GM18505 (cell line): ENCODE results near the gene KAT6B.

Experiments used
- ATAC-seq: cut with Tn5 transposase; IDR thresholded peaks from one replicate; pipeline ENCODE4 v1.9.1; 2021; ENCODE audit not compliant: unreplicated experiment
- POLR2A ChIP-seq: IDR thresholded peaks from 4 replicates; pipeline ENCODE4 v1.6.1; 2011; ENCODE audit warnings: borderline replicate concordance; ENCODE audit not compliant: insufficient read depth, insufficient read length; ENCODE audit errors: extremely low read depth

Gene KAT6B

GRCh38 chr10:74957285-74957961, 131.0 kb downstream of the KAT6B start:
- no peak for TF ChIP-seq POLR2A
- no peak for ATAC-seq

- ATAC-seq = no peak
- no peak for TF ChIP-seq POLR2A
These were observed 131.9 kb downstream of the KAT6B start for GRCh38 chr10:74958316-74958715.

GRCh38 chr10:74960670-74961069, 134.3 kb downstream of the KAT6B start:
- TF ChIP-seq POLR2A = no peak
- no peak for ATAC-seq

DNA sequence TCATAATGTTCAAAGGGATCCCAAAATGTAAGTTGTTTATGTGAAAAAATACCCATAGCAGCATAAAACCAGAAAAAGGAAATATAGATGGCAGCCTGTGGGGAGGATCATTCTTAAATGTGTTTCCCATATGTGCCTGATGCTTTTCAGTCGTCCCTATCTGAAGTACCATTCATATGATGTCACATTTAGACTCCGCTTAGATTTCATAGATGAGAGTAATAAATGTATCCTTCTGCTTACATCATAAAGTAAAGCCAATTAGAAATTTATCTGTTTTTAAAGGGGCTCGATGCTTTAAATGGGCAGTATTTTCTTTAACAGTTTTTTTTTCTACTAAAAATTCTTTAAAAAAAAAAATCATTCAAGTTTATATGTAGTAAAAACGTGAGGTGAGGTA, 136.1 kb downstream of the KAT6B start:
- no peak for TF ChIP-seq POLR2A

GRCh38 chr10:74963549-74963948, 137.1 kb downstream of the KAT6B start:
- no peak for TF ChIP-seq POLR2A
- no peak for ATAC-seq

More for the DNA sequence above, 136.1 kb downstream of the KAT6B start:
- no peak for ATAC-seq

- no peak for ATAC-seq
- no peak for TF ChIP-seq POLR2A
These were observed 141.7 kb downstream of the KAT6B start for GRCh38 chr10:74967911-74968666.

GRCh38 chr10:74968667-74969061, 142.3 kb downstream of the KAT6B start:
- no peak for TF ChIP-seq POLR2A
- no peak for ATAC-seq

- TF ChIP-seq POLR2A = no peak
These were observed 142.7 kb downstream of the KAT6B start for GRCh38 chr10:74969093-74969492.

GRCh38 chr10:74969530-74969929, 143.1 kb downstream of the KAT6B start:
- ATAC-seq = no peak
- no peak for TF ChIP-seq POLR2A

More at GRCh38 chr10:74969093-74969492, 142.7 kb downstream of the KAT6B start:
- no peak for ATAC-seq

GRCh38 chr10:74973741-74974392, 147.5 kb downstream of the KAT6B start:
- TF ChIP-seq POLR2A = no peak

DNA sequence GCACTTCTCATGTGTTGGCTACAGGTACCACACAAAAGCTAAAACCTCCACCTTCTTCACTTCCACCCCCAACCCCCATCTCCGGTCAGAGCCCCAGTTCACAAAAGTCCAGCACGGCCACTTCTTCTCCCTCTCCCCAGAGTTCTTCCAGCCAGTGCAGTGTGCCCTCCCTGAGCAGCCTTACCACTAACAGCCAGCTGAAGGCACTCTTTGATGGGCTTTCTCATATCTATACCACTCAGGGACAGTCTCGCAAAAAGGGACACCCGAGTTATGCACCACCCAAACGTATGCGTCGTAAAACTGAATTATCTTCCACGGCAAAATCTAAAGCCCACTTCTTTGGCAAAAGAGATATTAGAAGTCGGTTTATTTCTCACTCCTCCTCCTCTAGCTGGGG, 149.4 kb downstream of the KAT6B start:
- TF ChIP-seq POLR2A = no peak
- ATAC-seq = no peak

More at GRCh38 chr10:74973741-74974392, 147.5 kb downstream of the KAT6B start:
- ATAC-seq = no peak

DNA sequence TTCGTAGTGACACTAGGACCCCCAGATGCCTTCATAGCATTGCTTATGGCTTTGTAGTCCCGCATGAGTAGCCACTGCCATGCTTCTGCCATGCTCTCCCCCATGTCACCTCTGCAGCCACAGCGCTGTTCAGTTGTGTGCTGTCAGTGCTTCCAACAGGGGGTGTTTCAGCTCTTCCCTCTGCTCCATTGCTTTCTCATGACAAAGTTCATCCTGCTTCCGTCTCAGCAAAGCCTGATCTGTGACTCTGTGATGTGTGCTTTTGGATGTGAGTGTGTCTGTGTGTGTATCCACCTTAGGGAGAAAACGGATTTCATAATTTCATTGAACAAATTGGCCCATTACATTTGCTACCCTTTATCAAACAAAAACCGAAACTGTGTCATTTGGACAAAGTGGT, 150.2 kb downstream of the KAT6B start:
- no peak for TF ChIP-seq POLR2A
- ATAC-seq = no peak

DNA sequence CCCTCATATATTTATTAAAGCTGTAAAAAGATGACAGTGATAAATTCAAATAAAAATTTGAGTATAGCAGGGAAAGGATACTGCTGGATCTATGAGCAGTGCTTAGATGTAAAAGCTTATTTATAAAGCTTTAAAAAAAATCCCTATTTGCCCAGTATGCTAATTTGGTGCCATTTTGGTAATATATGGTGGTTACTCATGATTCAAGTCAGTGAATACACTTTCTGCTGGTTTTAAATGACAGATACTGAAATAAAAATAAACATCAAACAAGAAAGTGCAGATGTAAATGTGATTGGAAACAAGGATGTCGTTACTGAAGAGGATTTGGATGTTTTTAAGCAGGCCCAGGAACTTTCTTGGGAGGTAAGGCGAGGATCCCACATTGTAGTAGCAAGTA, 150.7 kb downstream of the KAT6B start:
- no peak for ATAC-seq
- no peak for TF ChIP-seq POLR2A

DNA sequence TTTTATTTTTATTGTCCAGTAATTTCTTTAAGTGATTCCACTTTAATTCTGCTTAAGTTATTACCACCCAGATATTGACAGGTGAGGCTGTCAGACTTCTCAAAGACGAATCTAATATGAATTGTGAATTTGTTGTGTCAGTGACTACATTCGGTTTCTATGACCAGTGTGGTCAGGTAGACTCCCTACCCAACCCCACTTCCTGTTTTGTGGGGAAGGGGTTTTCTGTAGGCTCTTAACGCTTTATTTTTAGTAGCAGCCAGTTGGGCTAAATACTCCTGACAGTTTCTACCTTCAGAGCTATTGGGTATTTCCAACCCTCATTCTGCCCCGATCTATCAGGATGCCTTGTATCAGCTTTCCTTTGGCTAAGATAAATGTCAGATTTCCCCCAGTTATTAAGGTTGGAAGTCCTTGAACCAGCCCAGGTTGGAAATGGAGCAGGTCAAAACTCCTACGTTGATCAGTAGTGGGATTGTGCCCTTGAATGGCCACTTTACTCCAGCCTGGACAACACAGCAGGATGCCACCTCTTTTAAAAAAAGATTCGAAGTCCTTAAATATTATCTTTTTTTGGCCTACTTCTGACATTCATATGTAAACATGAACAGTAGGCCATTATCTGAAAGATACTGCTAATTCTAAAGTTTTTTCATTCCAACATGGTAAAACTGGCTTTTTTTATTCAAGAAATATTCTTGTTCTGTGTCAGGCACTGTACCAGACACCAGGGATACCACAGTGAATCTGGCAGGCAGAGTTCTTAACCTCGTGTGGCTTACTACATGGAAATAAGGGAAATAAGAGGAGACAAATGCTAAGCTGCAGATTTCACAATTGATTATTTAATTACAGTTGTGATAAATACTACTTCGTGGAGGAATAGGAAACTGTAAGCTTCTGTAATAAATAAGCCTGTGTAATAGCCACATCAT, 151.8 kb downstream of the KAT6B start:
- no peak for TF ChIP-seq POLR2A
- ATAC-seq = peak; percentile 73
